GM12878 (cell line): ENCODE measurements around the gene CHD9. TPM values are rescaled to one million over a fixed set of nuclear protein-coding genes. Genes with fewer than 3 reads are reported as not detected.

Experiments
- ATAC-seq: fragments of 200-7000 bp; cut with Tn5 transposase; 3 replicates; pipeline ENCODE4 v1.9.1; 2020; ENCODE audit warnings: mild to moderate bottlenecking, moderate library complexity
- BruUV-seq: library from RNA; stranded (reverse); fragments of 400-500 nt; replicated peaks from 2 replicates; lab custom pipeline; 2021; lab: Mats Ljungman, UMichigan
- CTCF ChIA-PET: fragments of 300-600 bp; sonication (Branson Sonifier 250); formaldehyde crosslinking; extraction: SDS; loops from one replicate; lab custom pipeline; 2021; ENCODE audit warnings: inconsistent platforms; lab: Yijun Ruan, JAX
- POLR2A ChIA-PET: fragments of 350-600 bp; formaldehyde crosslinking; extraction: SDS; loops from one replicate; lab custom pipeline; 2021; ENCODE audit warnings: inconsistent platforms; lab: Charles Lee
- RAD21 ChIA-PET: fragments of 300-600 bp; sonication (Branson Sonifier 250); formaldehyde crosslinking; loops from one replicate; lab custom pipeline; 2023; ENCODE audit warnings: antibody characterized with exemption; ENCODE audit not compliant: unreplicated experiment; lab: Charles Lee
- SMC1A ChIA-PET: fragments of 300-600 bp; sonication (Branson Sonifier 250); formaldehyde crosslinking; loops from one replicate; lab custom pipeline; 2023; ENCODE audit not compliant: unreplicated experiment, uncharacterized antibody; lab: Charles Lee
- DNase-seq: peaks from one replicate; pipeline ENCODE4 v3.0.0-alpha.2; 2011; ENCODE audit warnings: low read depth, low spot score
- FAIRE-seq: peaks from 3 replicates; lab custom pipeline; 2011; peaks lifted over from hg19 to GRCh38; lab: Jason Lieb, UNC
- H2AFZ ChIP-seq: 2 replicates; pipeline ENCODE4 v1.6.0; 2011; ENCODE audit warnings: low read depth, low read length, control low read depth; ENCODE audit not compliant: control insufficient read depth
- H3K27ac ChIP-seq: 2 replicates; pipeline ENCODE4 v1.5.1; 2011; ENCODE audit warnings: control low read depth; ENCODE audit not compliant: control insufficient read depth, insufficient read depth
- H3K27me3 ChIP-seq, 2 experiments: replicated peaks in 1 of 2; 2 replicates each; pipeline versions ENCODE4 v1.6.0 to v1.6.1; 2011; ENCODE audit warnings: low read length in 1 of 2; ENCODE audit not compliant: control insufficient read depth in 2 of 2, insufficient read depth in 2 of 2
- H3K36me3 ChIP-seq, 2 experiments: 2 replicates each; pipeline ENCODE4 v1.5.1; 2011; ENCODE audit warnings: low read length in 1 of 2; ENCODE audit not compliant: control insufficient read depth in 2 of 2, insufficient read depth in 2 of 2
- H3K4me1 ChIP-seq: 2 replicates; pipeline ENCODE4 v1.6.1; 2011; ENCODE audit warnings: mild to moderate bottlenecking, low read length, moderate library complexity, mixed read lengths; ENCODE audit not compliant: control insufficient read depth, insufficient read depth
- H3K4me2 ChIP-seq: 2 replicates; pipeline ENCODE4 v1.6.0; 2011; ENCODE audit warnings: control low read depth; ENCODE audit not compliant: control insufficient read depth, insufficient read depth
- H3K4me3 ChIP-seq: fragments of 200-600 bp; sonication (generic); 2 replicates; pipeline ENCODE4 v1.5.1; 2016
- H3K79me2 ChIP-seq: 2 replicates; pipeline ENCODE4 v1.6.0; 2011; ENCODE audit warnings: low read length; ENCODE audit not compliant: control insufficient read depth, insufficient read depth
- H3K9ac ChIP-seq: 2 replicates; pipeline ENCODE4 v1.8.0; 2011; ENCODE audit warnings: low read length, control low read depth, mixed read lengths; ENCODE audit not compliant: control insufficient read depth, insufficient read depth
- H3K9me3 ChIP-seq: replicated peaks from 3 replicates; pipeline ENCODE4 v1.5.1; 2011; ENCODE audit warnings: mild to moderate bottlenecking, low read length; ENCODE audit not compliant: control insufficient read depth, insufficient read depth
- H4K20me1 ChIP-seq: 2 replicates; pipeline ENCODE4 v1.6.0; 2011; ENCODE audit not compliant: control insufficient read depth, insufficient read depth
- FOXM1 ChIP-seq: IDR thresholded peaks from 2 replicates; pipeline ENCODE4 v1.6.1; 2012; ENCODE audit warnings: low read depth, mild to moderate bottlenecking, inconsistent platforms, low read length, moderate library complexity
- JUNB ChIP-seq: IDR thresholded peaks from 2 replicates; pipeline ENCODE4 v1.6.1; 2016; ENCODE audit warnings: antibody characterized with exemption, mild to moderate bottlenecking
- MTA3 ChIP-seq: IDR thresholded peaks from 2 replicates; pipeline ENCODE4 v1.6.1; 2012; ENCODE audit warnings: low read length, inconsistent platforms, borderline replicate concordance
- MYC ChIP-seq: IDR thresholded peaks from 2 replicates; pipeline ENCODE4 v1.6.1; 2011; ENCODE audit warnings: mild to moderate bottlenecking, low read length, moderate library complexity, inconsistent platforms; ENCODE audit not compliant: insufficient read depth, insufficient replicate concordance, insufficient read length, severe bottlenecking
- NFYA ChIP-seq: IDR thresholded peaks from 2 replicates; pipeline ENCODE4 v1.6.1; 2011; ENCODE audit warnings: low read depth, mild to moderate bottlenecking, low read length, improper control_type of control experiment, borderline replicate concordance
- NFYB ChIP-seq: IDR thresholded peaks from 2 replicates; pipeline ENCODE4 v1.6.1; 2011; ENCODE audit warnings: low read depth, mild to moderate bottlenecking, low read length, improper control_type of control experiment, moderate library complexity; ENCODE audit not compliant: insufficient read depth
- PAX8 ChIP-seq: fragments of 450-650 bp; IDR thresholded peaks from 2 replicates; pipeline ENCODE4 v1.6.1; 2017; ENCODE audit warnings: mild to moderate bottlenecking, moderate library complexity
- SREBF2 ChIP-seq: IDR thresholded peaks from 2 replicates; pipeline ENCODE4 v1.6.1; 2012; ENCODE audit warnings: mild to moderate bottlenecking, low read length
- ZNF384 ChIP-seq: IDR thresholded peaks from 2 replicates; pipeline ENCODE4 v1.6.1; 2012; ENCODE audit warnings: low read depth, mild to moderate bottlenecking, low read length, improper control_type of control experiment, borderline replicate concordance
- WGBS: methylation state at CpG from one replicate; pipeline ENCODE4 v1.1.6; 2016; ENCODE audit warnings: low lambda C conversion rate; ENCODE audit not compliant: insufficient replicate concordance, insufficient coverage; ENCODE audit errors: missing lambda C conversion rate; 5-methylcytosine and 5-hydroxymethylcytosine counted together
- in situ Hi-C: fragments of 300-500 bp; cut with MboI; formaldehyde crosslinking; loops from 9 replicates; pipeline ENCODE4 v1.14.3; 2018; ENCODE audit warnings: mixed read lengths
- intact Hi-C: fragments of 100-400 bp; cut with micrococcal nuclease; formaldehyde crosslinking; loops from one replicate; pipeline ENCODE4 v1.14.2; 2022; ENCODE audit not compliant: unreplicated experiment
- polyA plus RNA-seq, 11 experiments: library from polyadenylated mRNA; depleted of rRNA in 4 of 11; unstranded in 6 of 11; stranded (reverse) in 5 of 11; fragments of >200 nt; fragmentation: Nextera tagmentation in 4 of 11; fragmentation: Illumina TruSeq in 1 of 11; extraction: Ambion mirVana in 4 of 11; extraction: Trizol in 1 of 11; gene quantifications; 1 replicate in 1 of 11; 2 replicates in 10 of 11; pipeline versions ENCODE4 v1.2.1 to v1.2.3, GENCODE V29; 2011 to 2016; ENCODE audit warnings: inconsistent platforms in 2 of 11, missing spikeins in 2 of 11, low read depth in 1 of 11
- total RNA-seq, 4 experiments: library from RNA; depleted of rRNA in 3 of 4; stranded (reverse); fragments of >200 nt in 3 of 4; fragmentation: Illumina TruSeq in 1 of 4; extraction: Trizol in 1 of 4; gene quantifications; 2 replicates each; pipeline versions ENCODE4 v1.2.1 to v1.2.3, GENCODE V29; 2013 to 2021
- TF ChIP-seq, protein P1 (sequence below): IDR thresholded peaks from 2 replicates; pipeline ENCODE4 v1.6.1; 2011; ENCODE audit warnings: low read depth, mild to moderate bottlenecking, low read length, moderate library complexity, borderline replicate concordance; ENCODE audit errors: extremely low read depth

Gene CHD9
- total and polyA plus RNA-seq, 10 of the 15 experiments (the other 5 are each of a cell fraction or from before 2014, with no cell fraction given) = 29.2 to 95.7 (median 54.3) TPM

GRCh38 chr16:53372992-53373871 is 318.4 kb downstream of the CHD9 start:
- no peak overlapping the region for H3K4me2 ChIP-seq
- DNase-seq (no peak), FAIRE-seq (no peak), ATAC-seq (peak; percentile 49; the same call in 2 of the 3 replicates)
- no peaks in the 10 kb centered on the region; a peak in 1 of 4 replicates for H3K27me3 ChIP-seq
- no peak overlapping the region for H3K4me3 ChIP-seq
- no peak overlapping the region for H3K27ac ChIP-seq
- no peaks in the 10 kb centered on the region for H3K36me3 ChIP-seq
- ChIA-PET SMC1A (no interaction called here), CTCF (interaction anchor here (0.7 to 1.5 kb wide), 2 partner anchors 84 to 431 kb away, joined by 3 read pairs; no protein-coding TSS in a partner anchor), POLR2A (no interaction called here), RAD21 (no interaction called here)
- WGBS = 67% methylated on average over 55 of the region's 56 CpGs
- no TSS peak for BruUV-seq
- H3K9ac ChIP-seq = no peak overlapping the region
- H2AFZ ChIP-seq = no peak overlapping the region
- no peaks in the 10 kb centered on the region for H3K79me2 ChIP-seq
- no peaks in the 10 kb centered on the region; the same call in 2 of the 3 replicates for H3K9me3 ChIP-seq
- H4K20me1 ChIP-seq = no peaks in the 10 kb centered on the region
- H3K4me1 ChIP-seq = no peaks in the 10 kb centered on the region
- TF ChIP-seq NFYB (no peak), FOXM1 (no peak)
- TF ChIP-seq, protein P1, sequence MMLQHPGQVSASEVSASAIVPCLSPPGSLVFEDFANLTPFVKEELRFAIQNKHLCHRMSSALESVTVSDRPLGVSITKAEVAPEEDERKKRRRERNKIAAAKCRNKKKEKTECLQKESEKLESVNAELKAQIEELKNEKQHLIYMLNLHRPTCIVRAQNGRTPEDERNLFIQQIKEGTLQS = no peak
- in situ Hi-C loops (no loop called here), intact Hi-C loops (no loop called here)

- ChIA-PET CTCF (no interaction called here), SMC1A (no interaction called here), RAD21 (no interaction called here), POLR2A (no interaction called here)
- Histone ChIP-seq H3K4me1 (no peaks in the 10 kb centered on the region), H3K27ac (no peak overlapping the region), H4K20me1 (no peaks in the 10 kb centered on the region), H2AFZ (no peak overlapping the region), H3K79me2 (no peaks in the 10 kb centered on the region), H3K9ac (no peak overlapping the region), H3K36me3 (no peaks in the 10 kb centered on the region), H3K4me3 (no peak overlapping the region), H3K27me3 (no peaks in the 10 kb centered on the region; a peak in 1 of 4 replicates), H3K9me3 (no peaks in the 10 kb centered on the region; the same call in 2 of the 3 replicates), H3K4me2 (no peak overlapping the region)
- FAIRE-seq = no peak
- DNase-seq = no peak
- no TSS peak for BruUV-seq
- in situ Hi-C loops (no loop called here), intact Hi-C loops (no loop called here)
- 89% methylated on average over 5 of the region's 5 CpGs for WGBS
- no peak for TF ChIP-seq FOXM1
- no peak for TF ChIP-seq JUNB
- TF ChIP-seq ZNF384 = no peak
- TF ChIP-seq NFYA = no peak
- no peak for TF ChIP-seq PAX8
- no peak for TF ChIP-seq MYC
- no peak for TF ChIP-seq SREBF2
- no peak for TF ChIP-seq MTA3
- no peak for ATAC-seq
Observed at GRCh38 chr16:53374800-53375199, 320.0 kb downstream of the CHD9 start.
